Hepatocyte (in vitro differentiated cells): Measurements from ENCODE around the gene HIGD1A. TPM values are rescaled to one million over a fixed set of nuclear protein-coding genes. Genes with fewer than 3 reads are reported as not detected.

Experiments used
- DNase-seq: peaks from one replicate; pipeline ENCODE4 v3.0.0-alpha.2; 2016; ENCODE audit warnings: low spot score
- H2AFZ ChIP-seq: fragments of 200-600 bp; sonication (generic); 2 replicates; pipeline ENCODE4 v1.6.0; 2016; ENCODE audit warnings: antibody characterized with exemption, mild to moderate bottlenecking
- H3K27ac ChIP-seq: fragments of 200-600 bp; sonication (generic); 2 replicates; pipeline ENCODE4 v1.5.1; 2016; ENCODE audit warnings: mild to moderate bottlenecking
- H3K27me3 ChIP-seq: fragments of 200-600 bp; sonication (generic); 2 replicates; pipeline ENCODE4 v1.6.1; 2016
- H3K36me3 ChIP-seq: fragments of 200-600 bp; sonication (generic); replicated peaks from 2 replicates; pipeline ENCODE4 v1.5.1; 2016; ENCODE audit warnings: low read depth; ENCODE audit not compliant: insufficient read depth
- H3K4me1 ChIP-seq: fragments of 200-600 bp; sonication (generic); 2 replicates; pipeline ENCODE4 v1.5.1; 2016; ENCODE audit warnings: mild to moderate bottlenecking, moderate library complexity; ENCODE audit not compliant: insufficient read depth
- H3K4me2 ChIP-seq: fragments of 200-600 bp; sonication (generic); 2 replicates; pipeline ENCODE4 v1.6.0; 2016
- H3K4me3 ChIP-seq: fragments of 200-600 bp; sonication (generic); 2 replicates; pipeline ENCODE4 v1.5.1; 2016; ENCODE audit warnings: mild to moderate bottlenecking
- H3K79me2 ChIP-seq: fragments of 200-600 bp; sonication (generic); 2 replicates; pipeline ENCODE4 v1.6.0; 2017; ENCODE audit warnings: mild to moderate bottlenecking
- H3K9me2 ChIP-seq: fragments of 200-600 bp; sonication (generic); replicated peaks from 2 replicates; pipeline ENCODE4 v1.6.0; 2017; ENCODE audit warnings: mild to moderate bottlenecking; ENCODE audit not compliant: insufficient read depth
- H3K9me3 ChIP-seq: fragments of 200-600 bp; sonication (generic); 2 replicates; pipeline ENCODE4 v1.5.1; 2016; ENCODE audit warnings: low read depth, mild to moderate bottlenecking
- H4K20me1 ChIP-seq: fragments of 200-600 bp; sonication (generic); 2 replicates; pipeline ENCODE4 v1.6.0; 2016; ENCODE audit warnings: mild to moderate bottlenecking; ENCODE audit not compliant: insufficient read depth, poor library complexity, severe bottlenecking
- EZH2 ChIP-seq: fragments of 200-600 bp; sonication (generic); IDR thresholded peaks from 2 replicates; pipeline ENCODE4 v1.6.1; 2016; ENCODE audit warnings: antibody characterized with exemption, mild to moderate bottlenecking, borderline replicate concordance
- EZH2phosphoT487 ChIP-seq: fragments of 200-600 bp; sonication (generic); IDR thresholded peaks from one replicate; pipeline ENCODE4 v1.6.1; 2018; ENCODE audit warnings: antibody characterized with exemption, mild to moderate bottlenecking, low read depth, moderate library complexity; ENCODE audit not compliant: unreplicated experiment, severe bottlenecking
- WGBS: methylation state at CpG from one replicate; pipeline ENCODE4 v1.1.6; 2016; ENCODE audit warnings: low lambda C conversion rate; ENCODE audit errors: missing lambda C conversion rate; 5-methylcytosine and 5-hydroxymethylcytosine counted together
- polyA plus RNA-seq: library from polyadenylated mRNA; unstranded; fragments of >200 nt; fragmentation: Nextera tagmentation; extraction: Ambion mirVana; gene quantifications from 2 replicates; pipeline ENCODE4 v1.2.1, GENCODE V29; 2016
- total RNA-seq: library from RNA; depleted of rRNA; stranded (reverse); fragments of >200 nt; gene quantifications from 2 replicates; pipeline ENCODE4 v1.2.3, GENCODE V29; 2014
- TF ChIP-seq, protein P1 (sequence below): fragments of 200-600 bp; sonication (generic); IDR thresholded peaks from 2 replicates; pipeline ENCODE4 v1.5.1; 2016; ENCODE audit warnings: antibody characterized with exemption, mild to moderate bottlenecking; ENCODE audit not compliant: poor library complexity

HIGD1A gene
- total and polyA plus RNA-seq, 2 experiments from 2014 or later: 218 to 252 TPM

DNA sequence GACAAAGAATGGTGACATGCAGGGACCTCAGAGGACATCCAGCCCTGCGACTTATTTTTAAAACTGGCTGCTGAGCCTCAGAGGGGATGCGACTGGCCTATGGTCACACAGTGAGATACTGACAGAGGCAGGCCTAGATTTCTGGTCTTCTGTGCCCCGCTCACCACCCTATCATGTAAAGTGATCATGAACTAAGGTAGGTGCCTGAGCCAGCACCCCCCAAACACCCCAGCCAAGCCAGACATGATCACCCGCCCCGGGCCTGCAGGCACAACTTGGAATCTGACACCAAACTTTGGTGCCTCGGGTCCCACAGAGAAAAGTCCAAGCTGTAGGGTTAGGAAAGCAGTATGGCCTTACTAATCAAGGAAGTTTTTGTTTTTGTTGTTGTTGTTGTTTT, 67.8 kb downstream of the HIGD1A start:
- Histone ChIP-seq H3K9me2 (no peaks in the 10 kb centered on the region), H2AFZ (no peak overlapping the region), H3K9me3 (no peaks in the 10 kb centered on the region), H3K4me2 (no peak overlapping the region), H3K4me1 (no peaks in the 10 kb centered on the region), H4K20me1 (no peaks in the 10 kb centered on the region), H3K36me3 (no peaks in the 10 kb centered on the region), H3K27ac (no peak overlapping the region), H3K4me3 (no peak overlapping the region), H3K79me2 (no peaks in the 10 kb centered on the region), H3K27me3 (no peaks in the 10 kb centered on the region)
- 92% methylated on average over 6 of the region's 6 CpGs for WGBS
- no peak for DNase-seq
- TF ChIP-seq EZH2 (no peak), EZH2phosphoT487 (no peak)
- TF ChIP-seq, protein P1, sequence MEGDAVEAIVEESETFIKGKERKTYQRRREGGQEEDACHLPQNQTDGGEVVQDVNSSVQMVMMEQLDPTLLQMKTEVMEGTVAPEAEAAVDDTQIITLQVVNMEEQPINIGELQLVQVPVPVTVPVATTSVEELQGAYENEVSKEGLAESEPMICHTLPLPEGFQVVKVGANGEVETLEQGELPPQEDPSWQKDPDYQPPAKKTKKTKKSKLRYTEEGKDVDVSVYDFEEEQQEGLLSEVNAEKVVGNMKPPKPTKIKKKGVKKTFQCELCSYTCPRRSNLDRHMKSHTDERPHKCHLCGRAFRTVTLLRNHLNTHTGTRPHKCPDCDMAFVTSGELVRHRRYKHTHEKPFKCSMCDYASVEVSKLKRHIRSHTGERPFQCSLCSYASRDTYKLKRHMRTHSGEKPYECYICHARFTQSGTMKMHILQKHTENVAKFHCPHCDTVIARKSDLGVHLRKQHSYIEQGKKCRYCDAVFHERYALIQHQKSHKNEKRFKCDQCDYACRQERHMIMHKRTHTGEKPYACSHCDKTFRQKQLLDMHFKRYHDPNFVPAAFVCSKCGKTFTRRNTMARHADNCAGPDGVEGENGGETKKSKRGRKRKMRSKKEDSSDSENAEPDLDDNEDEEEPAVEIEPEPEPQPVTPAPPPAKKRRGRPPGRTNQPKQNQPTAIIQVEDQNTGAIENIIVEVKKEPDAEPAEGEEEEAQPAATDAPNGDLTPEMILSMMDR: no peak

GRCh38 chr3:42736081-42736480, 68.2 kb downstream of the HIGD1A start:
- no peaks in the 10 kb centered on the region for H3K27me3 ChIP-seq
- no peak overlapping the region for H3K27ac ChIP-seq
- no peak overlapping the region for H3K4me3 ChIP-seq
- no peaks in the 10 kb centered on the region for H3K79me2 ChIP-seq
- no peaks in the 10 kb centered on the region for H3K36me3 ChIP-seq
- H4K20me1 ChIP-seq: no peaks in the 10 kb centered on the region
- no peaks in the 10 kb centered on the region for H3K4me1 ChIP-seq
- no peaks in the 10 kb centered on the region for H3K9me2 ChIP-seq
- H3K9me3 ChIP-seq: no peaks in the 10 kb centered on the region
- no peak overlapping the region for H2AFZ ChIP-seq
- 22% methylated on average over 1 of the region's 1 CpG for WGBS
- TF ChIP-seq, protein P1: no peak
- TF ChIP-seq EZH2 (no peak), EZH2phosphoT487 (no peak)
- no peak for DNase-seq
- no peak overlapping the region for H3K4me2 ChIP-seq

DNA sequence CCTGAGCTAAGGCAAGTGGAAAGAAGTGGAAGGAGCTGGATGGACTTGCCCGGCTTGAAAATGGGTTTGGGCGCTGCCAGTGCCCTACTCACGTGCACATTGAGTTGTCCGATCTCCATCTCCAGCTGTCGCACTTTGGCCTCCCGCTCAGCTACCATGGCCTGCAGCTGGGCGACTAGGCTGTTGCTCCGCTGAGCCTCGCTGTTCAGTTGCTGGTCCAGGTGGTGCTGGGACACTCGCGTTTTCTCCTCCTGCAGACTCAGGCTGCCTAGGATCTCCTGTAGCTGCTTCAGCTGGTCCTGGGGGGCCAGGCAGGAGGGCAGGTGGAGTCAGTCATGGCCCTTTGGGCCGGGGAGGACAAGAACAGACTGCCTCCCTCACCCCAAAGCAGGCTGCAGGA, 68.7 kb downstream of the HIGD1A start:
- H2AFZ ChIP-seq: no peak overlapping the region
- TF ChIP-seq, protein P1: no peak
- WGBS: 92% methylated on average over 12 of the region's 12 CpGs

DNA sequence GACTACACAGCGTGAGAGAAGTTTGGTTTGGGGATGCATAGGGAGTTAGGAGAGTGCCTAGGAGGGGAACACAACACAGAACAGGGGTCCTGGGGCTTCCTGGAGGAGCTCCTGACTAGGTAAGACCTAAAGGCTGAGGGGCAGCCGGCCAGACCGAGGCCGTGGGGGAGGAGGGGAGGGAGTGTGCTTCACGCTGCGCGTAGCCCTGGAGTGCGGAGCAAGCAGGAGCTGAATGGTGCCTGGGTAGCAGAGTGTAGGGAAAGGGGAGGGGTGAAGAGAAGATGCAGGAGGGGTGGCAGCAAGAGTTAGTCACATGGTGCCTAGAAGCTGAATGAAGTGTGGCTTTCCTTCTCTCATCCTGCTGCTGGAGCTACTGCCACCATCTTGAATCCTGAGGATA, 69.3 kb downstream of the HIGD1A start:
- no peak for TF ChIP-seq EZH2phosphoT487
- no peak for TF ChIP-seq EZH2
- TF ChIP-seq, protein P1: no peak

More for the DNA sequence above, 68.7 kb downstream of the HIGD1A start:
- no peak for DNase-seq
- Histone ChIP-seq H3K9me3 (no peaks in the 10 kb centered on the region), H4K20me1 (no peaks in the 10 kb centered on the region), H3K27me3 (no peaks in the 10 kb centered on the region), H3K4me2 (no peak overlapping the region), H3K79me2 (no peaks in the 10 kb centered on the region), H3K36me3 (no peaks in the 10 kb centered on the region), H3K27ac (no peak overlapping the region), H3K9me2 (no peaks in the 10 kb centered on the region), H3K4me1 (no peaks in the 10 kb centered on the region), H3K4me3 (no peak overlapping the region)

More for the DNA sequence above, 69.3 kb downstream of the HIGD1A start:
- WGBS: 86% methylated on average over 7 of the region's 8 CpGs
- H3K9me3 ChIP-seq: no peaks in the 10 kb centered on the region
- no peaks in the 10 kb centered on the region for H4K20me1 ChIP-seq
- H3K27ac ChIP-seq: no peak overlapping the region
- no peaks in the 10 kb centered on the region for H3K4me1 ChIP-seq
- no peak for DNase-seq
- no peaks in the 10 kb centered on the region for H3K27me3 ChIP-seq
- no peak overlapping the region for H3K4me2 ChIP-seq
- no peak overlapping the region for H3K4me3 ChIP-seq
- H3K79me2 ChIP-seq: no peaks in the 10 kb centered on the region
- no peaks in the 10 kb centered on the region for H3K9me2 ChIP-seq
- H2AFZ ChIP-seq: no peak overlapping the region
- H3K36me3 ChIP-seq: no peaks in the 10 kb centered on the region
